Muscle of leg (tissue), 11 donors: ENCODE measurements around the gene CPN1. TPM values are rescaled to one million over a fixed set of nuclear protein-coding genes. Genes with fewer than 3 reads are reported as not detected.
"Not testable (repeated sequence)": the region's sequence is repeated elsewhere in the genome, so short reads cannot be mapped to it uniquely, and the experiment has no call there.

Experiments
- DNase-seq: peaks from one replicate; pipeline ENCODE4 v3.0.0; 2013
- H3K27ac ChIP-seq: one replicate; pipeline ENCODE4 v1.5.1; 2013; ENCODE audit warnings: mild to moderate bottlenecking, low read length, control low read depth
- H3K27me3 ChIP-seq: one replicate; pipeline ENCODE4 v1.6.1; 2013; ENCODE audit warnings: low read length; ENCODE audit not compliant: control insufficient read depth, insufficient read depth
- H3K36me3 ChIP-seq: one replicate; pipeline ENCODE4 v1.6.1; 2013; ENCODE audit warnings: low read length; ENCODE audit not compliant: control insufficient read depth, insufficient read depth
- H3K4me1 ChIP-seq: one replicate; pipeline ENCODE4 v1.6.1; 2013; ENCODE audit warnings: low read length; ENCODE audit not compliant: control insufficient read depth, insufficient read depth
- H3K4me3 ChIP-seq: one replicate; pipeline ENCODE4 v1.5.1; 2013; ENCODE audit warnings: low read length, control low read depth
- H3K9me3 ChIP-seq: replicated peaks from 2 replicates; pipeline ENCODE4 v1.6.1; 2013; ENCODE audit warnings: low read depth, low read length; ENCODE audit not compliant: control insufficient read depth
- WGBS: methylation state at CpG from one replicate; pipeline ENCODE4 v1.1.5; 2013; ENCODE audit warnings: missing lambda C conversion rate; ENCODE audit not compliant: insufficient coverage; 5-methylcytosine and 5-hydroxymethylcytosine counted together
- polyA plus RNA-seq, 8 donors: library from polyadenylated mRNA; unstranded; fragments of 120-200 nt; gene quantifications; one replicate each; pipeline versions ENCODE4 v1.2.1 to v1.2.3, GENCODE V29; 2013; ENCODE audit warnings: inconsistent platforms in 1 of 8, low replicate concordance in 1 of 8; ENCODE audit not compliant: insufficient read length in 8 of 8, insufficient read depth in 1 of 8
- total RNA-seq: library from RNA; stranded (reverse); fragments of 120-200 nt; gene quantifications from one replicate; pipeline ENCODE4 v1.2.4, GENCODE V29; 2013

CPN1 gene
- total and polyA plus RNA-seq, 9 donors: 0.08 to 0.26 (median 0.14) TPM; not detected in 5

GRCh38 chr10:100085596-100085995 is 3.9 kb upstream of the CPN1 start:
- Histone ChIP-seq H3K27me3 (no peaks in the 10 kb centered on the region), H3K27ac (no peak overlapping the region), H3K36me3 (no peaks in the 10 kb centered on the region), H3K4me1 (no peaks in the 10 kb centered on the region), H3K4me3 (no peak overlapping the region), H3K9me3 (no peaks in the 10 kb centered on the region)
- DNase-seq: no peak
- 100% methylated on average over 1 of the region's 2 CpGs for WGBS

GRCh38 chr10:100083623-100084022 is 2.0 kb upstream of the CPN1 start:
- Histone ChIP-seq H3K27me3 (no peaks in the 10 kb centered on the region), H3K4me1 (no peaks in the 10 kb centered on the region), H3K27ac (no peak overlapping the region), H3K36me3 (no peaks in the 10 kb centered on the region), H3K9me3 (no peaks in the 10 kb centered on the region), H3K4me3 (no peak overlapping the region)
- no CpG with 5 or more reads among the region's 1 CpG for WGBS
- DNase-seq: no peak

DNA sequence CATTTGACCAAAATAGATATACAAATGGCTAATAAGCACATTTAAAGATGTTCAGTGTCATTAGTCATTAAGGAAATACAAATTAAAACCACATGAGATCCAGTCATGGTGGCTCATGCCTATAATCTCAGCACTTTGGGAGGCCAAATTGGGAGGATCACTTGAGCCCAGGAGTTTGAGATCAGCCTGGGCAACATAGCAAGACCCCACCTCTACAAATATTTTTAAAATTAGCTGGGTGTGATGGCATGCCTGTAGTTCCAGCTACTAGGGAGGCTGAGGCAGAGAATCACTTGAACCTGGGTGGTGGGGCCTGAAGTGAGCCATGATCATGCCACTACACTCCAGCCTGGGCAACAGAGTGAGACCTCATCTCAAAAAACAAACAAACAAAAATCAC is 607 bp upstream of the CPN1 start:
- H3K4me1 ChIP-seq, H3K27ac ChIP-seq, H3K36me3 ChIP-seq, H3K9me3 ChIP-seq, H3K27me3 ChIP-seq, DNase-seq, H3K4me3 ChIP-seq: not testable (repeated sequence)

GRCh38 chr10:100076750-100077149 is 4.9 kb downstream of the CPN1 start:
- Histone ChIP-seq H3K36me3 (no peaks in the 10 kb centered on the region), H3K9me3 (no peaks in the 10 kb centered on the region), H3K27ac (no peak overlapping the region), H3K27me3 (no peaks in the 10 kb centered on the region), H3K4me1 (no peaks in the 10 kb centered on the region), H3K4me3 (no peak overlapping the region)
- WGBS: no CpG with 5 or more reads among the region's 2 CpGs
- DNase-seq: no peak

DNA sequence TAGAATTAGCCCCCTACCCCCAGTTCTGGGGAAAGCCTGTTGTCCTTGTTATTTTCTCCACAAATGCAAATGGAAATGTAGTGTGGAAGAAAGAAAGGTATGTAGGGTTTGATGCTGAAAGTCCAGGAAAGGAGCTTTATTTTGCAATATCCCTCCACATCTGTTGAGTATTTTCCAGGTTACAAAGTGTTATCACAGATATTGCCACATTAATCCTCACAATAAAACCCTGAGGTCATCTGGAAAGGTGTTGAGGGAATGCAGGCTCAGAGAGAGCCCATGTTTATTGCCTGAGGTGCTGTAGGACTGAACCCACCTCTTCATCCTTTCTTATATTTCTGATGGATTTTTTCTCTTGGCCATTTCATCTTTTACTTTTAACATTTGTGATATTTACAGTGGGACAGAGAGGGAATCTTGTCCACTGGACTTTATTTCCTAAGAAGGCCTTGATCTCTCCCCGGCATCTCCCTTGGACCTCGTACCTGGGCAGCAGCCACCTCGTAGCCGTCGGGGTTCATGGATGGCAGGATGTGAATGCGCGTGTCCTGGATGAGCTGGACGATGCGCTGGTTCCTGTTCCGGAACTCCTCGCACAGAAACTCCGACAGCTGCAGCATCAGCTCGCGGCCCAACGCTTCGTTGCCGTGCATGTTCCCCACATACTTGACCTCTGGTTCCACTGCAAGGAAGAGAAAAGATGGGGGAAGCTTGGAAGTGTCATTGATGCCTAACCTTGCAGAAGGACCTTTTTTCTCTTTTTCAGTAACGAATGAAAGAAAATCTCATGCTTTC is 6.0 kb downstream of the CPN1 start:
- no peaks in the 10 kb centered on the region for H3K9me3 ChIP-seq
- no peaks in the 10 kb centered on the region for H3K36me3 ChIP-seq
- H3K27me3 ChIP-seq: no peaks in the 10 kb centered on the region
- no peak overlapping the region for H3K4me3 ChIP-seq
- WGBS: 81% methylated on average over 9 of the region's 18 CpGs
- H3K27ac ChIP-seq: no peak overlapping the region
- no peak for DNase-seq
- H3K4me1 ChIP-seq: no peaks in the 10 kb centered on the region

- Histone ChIP-seq H3K27ac (no peak overlapping the region), H3K27me3 (no peaks in the 10 kb centered on the region), H3K4me1 (no peaks in the 10 kb centered on the region), H3K4me3 (no peak overlapping the region), H3K9me3 (no peaks in the 10 kb centered on the region), H3K36me3 (no peaks in the 10 kb centered on the region)
- no peak for DNase-seq
These were observed 9.2 kb downstream of the CPN1 start for GRCh38 chr10:100072514-100072913.

DNA sequence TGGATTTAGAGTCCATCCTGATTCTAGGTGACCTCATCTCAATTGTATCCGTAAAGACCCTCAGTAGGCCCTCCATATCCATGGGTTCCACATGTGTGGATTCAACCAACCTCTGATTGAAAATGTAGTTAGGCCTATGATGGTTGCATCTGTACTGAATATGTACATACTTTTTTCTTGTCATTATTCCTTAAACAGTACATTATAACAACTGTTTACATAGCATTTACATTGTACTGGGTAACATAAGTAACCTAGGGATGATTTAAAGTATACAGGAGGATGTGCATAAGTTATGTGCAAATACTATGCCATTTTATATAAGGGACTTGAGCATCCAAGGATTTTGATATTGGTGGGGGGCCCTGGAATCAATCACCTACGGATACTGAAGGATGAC is 10.1 kb downstream of the CPN1 start:
- Histone ChIP-seq H3K36me3 (no peaks in the 10 kb centered on the region), H3K27me3 (no peaks in the 10 kb centered on the region), H3K4me1 (no peaks in the 10 kb centered on the region), H3K9me3 (no peaks in the 10 kb centered on the region), H3K27ac (no peak overlapping the region), H3K4me3 (no peak overlapping the region)
- WGBS: no CpG with 5 or more reads among the region's 2 CpGs
- no peak for DNase-seq

- Histone ChIP-seq H3K36me3 (no peaks in the 10 kb centered on the region), H3K4me3 (no peak overlapping the region), H3K27me3 (peaks cover 5% of the 10 kb centered on the region), H3K27ac (no peak overlapping the region), H3K9me3 (no peaks in the 10 kb centered on the region), H3K4me1 (no peaks in the 10 kb centered on the region)
- no CpG with 5 or more reads among the region's 1 CpG for WGBS
- DNase-seq: no peak
These were observed 14.2 kb downstream of the CPN1 start for GRCh38 chr10:100067466-100067865.

DNA sequence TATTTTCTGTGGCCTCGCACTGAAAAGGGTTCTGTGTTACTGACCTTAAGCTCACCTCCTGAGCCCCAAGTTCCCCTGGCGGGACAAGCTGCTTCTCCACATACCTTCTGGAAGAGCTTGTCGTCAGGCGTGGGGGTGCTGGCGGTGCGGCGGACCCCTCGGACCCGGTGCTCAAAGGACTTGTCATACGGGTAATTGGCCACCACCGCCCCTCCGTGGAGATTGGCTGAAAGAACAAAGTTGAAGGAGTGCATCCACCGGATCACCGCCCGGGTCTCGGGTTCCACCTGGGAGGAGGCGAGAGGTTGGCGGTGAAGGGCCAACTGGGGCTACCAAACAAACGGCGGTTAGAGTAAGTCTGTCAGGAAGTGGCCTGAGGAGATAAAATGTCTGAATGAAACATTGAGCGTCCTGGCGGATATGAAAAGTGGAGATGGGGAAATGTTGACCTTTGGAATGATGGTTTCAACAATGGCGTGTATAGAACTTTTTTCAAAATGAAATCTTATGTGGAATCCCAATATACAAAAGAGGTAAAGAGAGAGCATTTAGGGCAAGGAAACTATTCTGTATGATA is 16.5 kb downstream of the CPN1 start:
- no peaks in the 10 kb centered on the region for H3K36me3 ChIP-seq
- no peaks in the 10 kb centered on the region for H3K9me3 ChIP-seq
- no peak for DNase-seq
- no peak overlapping the region for H3K27ac ChIP-seq
- H3K4me1 ChIP-seq: no peaks in the 10 kb centered on the region
- 37% methylated on average over 15 of the region's 23 CpGs for WGBS
- H3K27me3 ChIP-seq: peaks cover 5% of the 10 kb centered on the region
- H3K4me3 ChIP-seq: no peak overlapping the region

DNA sequence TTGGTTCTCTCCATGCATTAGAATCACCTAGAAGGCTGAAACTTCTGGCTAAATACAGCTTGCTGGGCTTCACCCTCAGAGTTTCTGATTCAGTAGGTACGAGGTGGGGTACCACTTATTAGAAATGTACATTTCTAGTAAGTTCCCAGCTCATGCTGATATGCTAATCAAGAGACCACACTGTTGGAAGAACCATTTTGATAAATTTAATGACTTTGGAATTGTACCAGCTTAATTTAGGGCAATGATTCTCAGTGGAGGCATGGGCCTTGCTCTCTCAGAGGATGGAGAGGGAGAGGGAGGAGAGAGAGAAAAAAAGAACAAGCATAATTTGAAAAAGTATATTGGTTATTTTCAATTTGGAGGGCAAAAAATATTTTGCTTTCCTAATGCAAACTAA is 20.3 kb downstream of the CPN1 start:
- whole genome bisulfite sequencing: no CpG with 5 or more reads among the region's 1 CpG
- Histone ChIP-seq H3K4me3 (no peak overlapping the region), H3K27me3 (peaks cover 6% of the 10 kb centered on the region), H3K4me1 (no peaks in the 10 kb centered on the region), H3K9me3 (no peaks in the 10 kb centered on the region), H3K27ac (no peak overlapping the region), H3K36me3 (no peaks in the 10 kb centered on the region)
- no peak for DNase-seq

DNA sequence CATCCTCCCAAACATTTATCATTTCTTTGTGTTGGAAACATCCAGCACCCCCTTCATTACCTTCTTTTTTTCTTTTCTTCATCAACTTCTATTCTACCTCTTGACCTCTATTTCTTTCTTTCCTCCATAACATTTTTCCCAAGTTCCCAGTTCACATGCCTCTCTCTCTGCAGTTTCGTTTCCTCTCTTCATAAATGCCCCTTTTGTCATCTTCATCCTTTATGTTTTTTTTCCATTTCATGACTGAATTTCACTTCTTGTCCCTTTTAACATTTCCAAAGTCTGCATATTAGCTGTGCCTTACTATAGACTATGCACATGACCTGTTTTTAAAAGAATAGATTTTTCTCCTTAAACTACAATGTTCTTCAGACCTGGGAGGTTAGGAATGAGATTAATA is 23.7 kb downstream of the CPN1 start:
- Histone ChIP-seq H3K9me3 (peaks cover 3% of the 10 kb centered on the region), H3K4me3 (no peak overlapping the region), H3K36me3 (no peaks in the 10 kb centered on the region), H3K27ac (no peak overlapping the region), H3K27me3 (peaks cover 4% of the 10 kb centered on the region), H3K4me1 (no peaks in the 10 kb centered on the region)
- 89% methylated on average over 1 of the region's 1 CpG for WGBS
- no peak for DNase-seq
